GM18907 (cell line): ENCODE data around the gene UPB1.
A peak's percentile ranks its signal among the peaks of the same experiment; 100 is the strongest.
"Not testable (repeated sequence)": the region's sequence is repeated elsewhere in the genome, so short reads cannot be mapped to it uniquely, and the experiment has no call there.

Experiments used
- ATAC-seq: cut with Tn5 transposase; IDR thresholded peaks from one replicate; pipeline ENCODE4 v1.9.1; 2021; ENCODE audit warnings: mild to moderate bottlenecking, moderate library complexity; ENCODE audit not compliant: unreplicated experiment

The UPB1 gene

GRCh38 chr22:24529898-24530297 lies 34.8 kb downstream of the UPB1 start:
- no peak for ATAC-seq

DNA sequence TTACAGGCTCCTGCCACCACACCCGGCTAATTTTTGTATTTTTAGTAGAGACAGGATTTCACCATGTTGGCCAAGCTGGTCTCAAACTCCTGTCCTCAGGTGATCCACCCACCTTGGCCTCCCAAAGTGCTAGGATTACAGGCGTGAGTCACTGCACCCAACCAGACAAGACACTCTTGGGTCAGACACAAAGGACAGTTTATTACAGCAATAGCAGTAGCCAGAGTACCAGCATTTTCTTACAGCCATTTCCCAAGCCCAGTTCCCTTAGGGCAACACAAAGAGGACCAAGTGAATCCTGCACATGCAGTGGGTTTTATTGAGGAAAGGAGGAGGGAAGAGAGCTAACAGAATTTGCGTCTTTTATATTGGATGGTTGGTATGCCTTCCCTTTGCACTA lies 35.8 kb downstream of the UPB1 start:
- not testable (repeated sequence) for ATAC-seq

DNA sequence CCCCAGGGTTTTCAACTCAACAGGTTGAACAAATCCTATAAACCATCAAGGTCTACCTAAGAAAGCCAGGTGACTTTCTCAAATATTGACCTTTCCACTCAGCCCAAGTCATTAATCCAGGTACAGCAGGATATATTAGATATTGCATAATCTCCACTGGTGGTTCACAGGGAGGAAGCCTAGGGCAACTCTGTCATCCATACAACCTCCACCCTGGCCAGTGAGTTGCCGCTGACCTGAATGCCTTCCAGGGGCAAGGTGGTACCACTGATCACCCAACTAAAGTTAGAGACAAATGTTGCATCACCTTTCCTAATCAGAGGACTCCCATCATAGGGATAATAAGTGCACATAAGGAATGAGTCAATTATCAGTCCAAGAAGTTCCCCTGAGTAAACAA lies 36.9 kb downstream of the UPB1 start:
- ATAC-seq, result no peak

- ATAC-seq, result no peak
Observed at GRCh38 chr22:24535348-24535747, 40.2 kb downstream of the UPB1 start.

DNA sequence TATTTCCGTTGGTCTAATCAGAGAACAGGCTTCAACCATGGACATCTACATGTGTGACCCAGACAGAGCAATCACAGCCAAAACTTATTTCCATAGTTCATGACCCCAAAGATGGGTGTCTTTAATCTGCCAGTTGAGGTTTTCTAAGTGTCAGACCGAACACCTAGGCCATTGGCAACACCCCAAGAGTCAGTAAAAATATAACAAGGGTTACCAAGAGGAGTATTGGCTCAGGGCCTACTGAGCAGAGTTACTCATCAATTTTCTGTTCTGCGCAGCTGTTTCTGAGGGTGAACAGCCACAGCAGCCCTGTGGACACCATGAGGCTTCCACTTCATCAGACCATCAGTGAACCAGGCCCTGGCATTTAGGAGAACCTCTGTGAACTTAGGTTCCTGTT lies 41.0 kb downstream of the UPB1 start:
- no peak for ATAC-seq

- ATAC-seq, result no peak
Observed at GRCh38 chr22:24540470-24540869, 45.3 kb downstream of the UPB1 start.

GRCh38 chr22:24541681-24542515 lies 46.8 kb downstream of the UPB1 start:
- ATAC-seq, result no peak

DNA sequence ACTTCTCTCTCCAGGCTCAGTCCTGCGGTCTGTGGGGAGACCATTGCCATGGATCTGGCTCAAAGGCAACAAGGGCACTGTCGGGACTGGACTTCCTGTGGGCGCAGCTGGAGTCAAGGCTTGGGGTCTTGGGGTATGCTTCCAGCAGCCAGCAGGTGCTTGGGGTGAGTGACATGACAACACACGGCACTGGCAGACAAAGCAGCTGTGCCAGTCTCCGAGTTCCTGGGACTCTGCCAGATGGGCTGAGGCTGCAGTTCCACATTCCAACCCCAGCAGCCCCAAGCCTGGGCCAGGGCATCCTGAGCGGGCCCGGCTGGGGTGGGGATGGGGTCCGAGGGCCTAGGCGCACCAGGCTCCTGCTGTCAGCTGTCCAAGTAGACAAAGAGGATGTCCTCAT lies 47.5 kb downstream of the UPB1 start:
- ATAC-seq, result no peak

DNA sequence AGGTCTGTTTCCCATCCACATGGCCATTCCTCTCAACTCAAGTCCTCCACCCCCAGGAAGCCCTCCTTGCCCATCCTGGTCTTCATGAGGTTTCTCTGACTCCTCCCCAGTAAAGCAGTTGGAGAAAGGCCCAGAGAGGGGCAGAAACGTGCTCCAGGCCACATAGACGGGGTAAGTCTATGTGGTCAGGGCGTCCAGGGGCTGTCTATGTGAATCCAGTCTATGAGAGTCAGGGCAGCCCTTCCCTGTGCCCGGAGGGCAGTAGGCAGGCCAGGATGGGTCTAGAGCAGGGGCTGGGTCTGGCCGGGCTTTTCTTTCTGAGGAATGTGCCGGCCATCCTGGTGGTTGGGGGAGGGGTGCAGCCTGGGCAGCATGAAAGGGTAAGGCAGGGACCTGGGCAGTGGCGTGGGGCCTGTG lies 48.1 kb downstream of the UPB1 start:
- ATAC-seq, result no peak

DNA sequence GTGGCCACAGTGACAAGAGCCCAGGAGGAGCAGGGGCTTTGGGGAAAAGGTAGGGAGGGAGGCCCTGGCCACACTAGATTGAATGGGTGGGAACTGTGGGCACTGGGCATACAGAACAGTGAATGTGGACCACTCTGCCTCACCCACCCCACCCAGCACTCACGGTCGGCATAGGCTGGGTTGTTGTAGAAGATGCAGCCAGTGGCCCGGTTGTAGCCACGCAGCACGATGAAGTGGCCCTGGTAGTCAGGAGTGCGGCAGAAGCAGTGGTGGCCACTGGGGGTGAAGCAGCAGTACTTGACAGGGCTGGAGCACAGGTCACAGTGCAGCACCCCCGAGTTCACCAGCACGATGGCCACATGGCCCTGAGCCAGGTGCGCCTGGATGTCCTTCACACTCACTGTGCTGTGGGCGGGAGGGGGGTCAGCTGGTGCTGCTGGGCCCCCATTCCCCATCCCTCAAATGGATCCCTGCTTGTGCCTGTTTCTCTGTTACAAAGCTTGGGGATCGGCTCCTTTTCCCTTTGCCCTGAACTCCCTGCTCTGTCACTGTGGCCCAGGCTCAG lies 48.6 kb downstream of the UPB1 start:
- no peak for ATAC-seq

GRCh38 chr22:24548812-24549211 lies 53.7 kb downstream of the UPB1 start:
- ATAC-seq, result no peak

DNA sequence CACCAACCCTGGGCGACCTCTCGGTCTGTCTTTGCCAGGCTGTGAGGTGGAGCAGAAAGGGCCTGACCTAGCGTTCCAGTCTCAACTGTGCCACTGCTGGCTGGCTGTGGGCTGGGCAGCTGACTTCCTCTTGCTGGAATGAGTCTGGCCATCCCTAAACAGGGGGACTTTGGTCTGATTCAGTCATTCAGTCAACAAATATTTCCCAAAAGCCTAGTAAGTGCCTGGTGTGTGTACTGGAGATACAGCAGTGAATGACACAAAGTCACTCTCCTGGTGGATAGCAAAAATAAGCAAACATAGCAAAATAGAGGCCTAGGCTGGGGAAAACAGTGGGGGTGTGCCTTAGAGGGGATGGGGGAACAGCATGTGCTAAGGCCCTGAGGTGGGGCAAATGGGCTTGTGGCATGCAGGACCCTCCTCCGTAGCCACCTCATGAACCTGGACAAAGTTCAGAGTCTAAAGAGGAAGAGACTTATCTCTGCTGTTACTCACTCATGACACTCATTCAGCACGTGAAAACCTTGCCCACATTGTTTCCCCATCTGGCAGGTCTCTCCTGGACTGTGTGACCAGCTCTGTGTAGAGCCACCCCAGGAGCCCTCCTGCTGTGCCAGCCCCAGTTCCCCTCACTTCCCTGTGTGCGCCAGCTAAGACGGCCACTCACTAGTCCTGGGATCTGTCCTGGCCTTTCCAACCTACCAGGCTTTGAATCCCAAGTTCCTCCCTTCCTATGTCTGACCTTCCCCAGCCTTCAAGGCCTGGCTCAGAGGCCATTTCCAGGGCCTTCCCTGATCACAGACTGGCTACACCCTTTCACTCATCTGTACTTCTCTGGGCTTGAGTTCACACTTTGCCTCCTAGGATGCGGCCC lies 55.1 kb downstream of the UPB1 start:
- ATAC-seq, result no peak

DNA sequence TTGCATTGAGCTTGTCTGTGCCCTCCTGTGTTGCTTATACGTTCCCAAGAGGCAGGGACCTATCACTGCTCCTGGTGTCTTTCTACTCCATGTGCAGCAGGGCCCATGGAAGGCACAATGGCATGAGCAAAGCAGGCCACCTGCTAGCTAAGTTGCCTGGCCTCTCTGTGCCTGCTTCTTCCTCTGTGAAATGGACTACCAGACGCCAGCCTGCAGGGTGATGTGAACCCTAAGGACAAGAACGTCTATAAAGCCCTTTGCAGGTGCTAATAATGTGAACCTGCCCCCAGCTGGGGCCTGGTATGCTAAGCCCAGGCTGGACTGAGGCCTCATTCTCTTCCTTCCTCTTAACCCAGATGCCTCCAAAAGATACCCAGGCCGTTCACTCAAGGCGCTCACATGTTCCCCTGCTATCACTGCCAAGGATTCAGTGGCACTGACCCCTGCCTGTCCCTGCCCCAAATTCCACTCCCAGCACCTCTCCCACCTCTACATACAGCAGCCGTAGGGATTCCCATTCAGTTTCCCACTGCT lies 55.8 kb downstream of the UPB1 start:
- no peak for ATAC-seq

DNA sequence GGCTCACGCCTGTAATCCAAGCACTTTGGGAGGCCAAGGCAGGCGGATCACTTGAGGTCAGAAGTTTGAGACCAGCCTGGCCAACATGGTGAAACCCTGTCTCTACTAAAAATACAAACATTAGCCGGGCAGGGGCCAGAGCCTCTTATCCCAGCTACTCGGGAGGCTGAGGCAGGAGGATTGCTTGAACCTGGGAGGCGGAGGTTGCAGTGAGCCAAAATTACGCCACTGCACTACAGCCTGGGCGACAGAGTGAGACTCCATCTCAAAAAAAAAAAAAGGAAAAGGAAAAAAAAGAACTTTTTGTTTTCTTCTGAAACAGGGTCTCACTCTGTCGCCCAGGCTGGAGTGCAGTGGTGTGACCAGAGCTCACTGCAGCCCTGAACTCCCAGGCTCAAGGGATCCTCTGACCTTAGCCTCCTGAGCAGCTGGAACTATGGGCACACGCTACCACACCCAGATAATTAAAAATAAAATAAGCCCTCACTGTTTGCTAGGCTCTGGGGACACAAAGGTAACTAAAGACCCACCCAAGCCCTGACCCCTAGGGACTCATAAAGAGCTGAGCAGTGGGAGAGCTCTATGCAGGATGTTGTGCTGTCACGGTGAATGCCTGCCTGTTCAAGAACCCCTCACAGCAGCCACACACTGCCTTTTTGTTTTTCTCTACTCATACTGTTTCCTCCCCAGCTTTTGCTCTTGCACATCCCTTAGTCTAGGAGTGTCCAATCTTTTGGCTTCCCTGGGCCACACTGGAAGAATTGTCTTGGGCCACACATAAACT lies 57.6 kb downstream of the UPB1 start:
- not testable (repeated sequence) for ATAC-seq

- no peak for ATAC-seq
Observed at GRCh38 chr22:24553597-24554312, 58.6 kb downstream of the UPB1 start.

- ATAC-seq, result peak; percentile 10
Observed at GRCh38 chr22:24554313-24555164, 59.4 kb downstream of the UPB1 start, which contains the start of gene GUCD1. Gene GUCD1, minus strand, starts transcription at chr22:24555138. Its CDS starts 147 bp downstream, at chr22:24554991.

- peak; percentile 71 for ATAC-seq
Observed at GRCh38 chr22:24555165-24556039, 60.3 kb downstream of the UPB1 start, which contains the start of gene SNRPD3. Gene SNRPD3, plus strand, starts transcription at chr22:24555999. Its CDS starts 1,676 bp downstream, at chr22:24557675.

GRCh38 chr22:24559471-24559870 lies 64.3 kb downstream of the UPB1 start:
- ATAC-seq, result no peak
